IMR-90 (cell line): ENCODE results near the gene PABPN1. TPM values are rescaled to one million over a fixed set of nuclear protein-coding genes. Genes with fewer than 3 reads are reported as not detected.
"Not testable (repeated sequence)": the region's sequence is repeated elsewhere in the genome, so short reads cannot be mapped to it uniquely, and the experiment has no call there.

Experiments used
- ATAC-seq: fragments of 200-7000 bp; cut with Tn5 transposase; 2 replicates; pipeline ENCODE4 v1.9.1; 2020; ENCODE audit warnings: low read depth, mild to moderate bottlenecking, moderate library complexity
- BruUV-seq: library from RNA; stranded (reverse); fragments of 400-500 nt; replicated peaks from 2 replicates; lab custom pipeline; 2021; lab: Mats Ljungman, UMichigan
- CTCF ChIA-PET: fragments of 300-600 bp; formaldehyde crosslinking; extraction: SDS; loops from one replicate; lab custom pipeline; 2021; ENCODE audit warnings: antibody characterized with exemption; lab: Yijun Ruan, JAX
- POLR2A ChIA-PET: fragments of 300-600 bp; sonication (Branson Sonifier 250); formaldehyde crosslinking; loops from one replicate; lab custom pipeline; 2022; ENCODE audit warnings: antibody characterized with exemption; ENCODE audit not compliant: unreplicated experiment; lab: Charles Lee
- DNase-seq: peaks from one replicate; pipeline ENCODE4 v3.0.0; 2013
- H2AFZ ChIP-seq: replicated peaks from 2 replicates; pipeline ENCODE3; 2013; ENCODE audit warnings: low read length, mild to moderate bottlenecking; ENCODE audit not compliant: poor library complexity
- H2AK5ac ChIP-seq: 2 replicates; pipeline ENCODE4 v1.6.1; 2013; ENCODE audit warnings: low read depth, low read length, inconsistent platforms
- H2AK9ac ChIP-seq: replicated peaks from 2 replicates; pipeline ENCODE3; 2013; ENCODE audit warnings: mild to moderate bottlenecking, low read depth, low read length, moderate library complexity; ENCODE audit not compliant: poor library complexity
- H2BK120ac ChIP-seq: 2 replicates; pipeline ENCODE4 v1.6.1; 2013; ENCODE audit warnings: low read depth, low read length, inconsistent platforms
- H2BK15ac ChIP-seq: 3 replicates; pipeline ENCODE4 v1.6.1; 2013; ENCODE audit warnings: low read depth, low read length, inconsistent platforms
- H2BK20ac ChIP-seq: 2 replicates; pipeline ENCODE4 v1.6.1; 2013; ENCODE audit warnings: low read depth, mild to moderate bottlenecking, inconsistent platforms, low read length, moderate library complexity
- H2BK5ac ChIP-seq: 2 replicates; pipeline ENCODE4 v1.6.1; 2013; ENCODE audit warnings: mild to moderate bottlenecking, low read depth, low read length, inconsistent platforms; ENCODE audit not compliant: poor library complexity, severe bottlenecking
- H3K14ac ChIP-seq: replicated peaks from 2 replicates; pipeline ENCODE4 v1.6.1; 2013; ENCODE audit warnings: low read depth, low read length, inconsistent platforms
- H3K18ac ChIP-seq: 2 replicates; pipeline ENCODE4 v1.6.1; 2013; ENCODE audit warnings: low read depth, low read length, control low read depth
- H3K23ac ChIP-seq: 2 replicates; pipeline ENCODE4 v1.6.1; 2013; ENCODE audit warnings: low read depth, low read length, inconsistent platforms
- H3K27ac ChIP-seq: 2 replicates; pipeline ENCODE4 v1.5.1; 2013; ENCODE audit warnings: mild to moderate bottlenecking, control low read depth, low read length; ENCODE audit not compliant: insufficient read depth
- H3K27me3 ChIP-seq: 2 replicates; pipeline ENCODE4 v1.6.1; 2013; ENCODE audit warnings: low read length; ENCODE audit not compliant: control insufficient read depth, insufficient read depth
- H3K36me3 ChIP-seq: 2 replicates; pipeline ENCODE4 v1.6.1; 2013; ENCODE audit warnings: low read length, mixed read lengths; ENCODE audit not compliant: control insufficient read depth, insufficient read depth
- H3K4ac ChIP-seq: 2 replicates; pipeline ENCODE4 v1.6.1; 2013; ENCODE audit warnings: low read depth, low read length, inconsistent platforms
- H3K4me1 ChIP-seq: 2 replicates; pipeline ENCODE4 v1.6.1; 2013; ENCODE audit warnings: low read length, mixed read lengths; ENCODE audit not compliant: control insufficient read depth, insufficient read depth
- H3K4me2 ChIP-seq: 2 replicates; pipeline ENCODE4 v1.6.1; 2013; ENCODE audit warnings: low read depth, mild to moderate bottlenecking, control low read depth, low read length, moderate library complexity
- H3K4me3 ChIP-seq: 2 replicates; pipeline ENCODE4 v1.5.1; 2013; ENCODE audit warnings: low read depth, mild to moderate bottlenecking, control low read depth, low read length, moderate library complexity; ENCODE audit not compliant: insufficient read depth
- H3K56ac ChIP-seq: 2 replicates; pipeline ENCODE4 v1.6.1; 2013; ENCODE audit warnings: low read length, inconsistent platforms; ENCODE audit not compliant: insufficient read depth; ENCODE audit errors: extremely low read depth
- H3K79me1 ChIP-seq, 2 experiments: 2 replicates each; pipeline ENCODE4 v1.6.1; 2013; ENCODE audit warnings: low read length in 2 of 2, inconsistent platforms in 1 of 2, low read depth in 1 of 2
- H3K9ac ChIP-seq: 2 replicates; pipeline ENCODE4 v1.6.1; 2013; ENCODE audit warnings: low read depth, low read length, control low read depth
- H3K9me1 ChIP-seq: 2 replicates; pipeline ENCODE4 v1.6.1; 2013; ENCODE audit warnings: low read length, inconsistent platforms; ENCODE audit not compliant: insufficient read depth
- H3K9me3 ChIP-seq: 2 replicates; pipeline ENCODE4 v1.6.1; 2013; ENCODE audit warnings: low read length; ENCODE audit not compliant: control insufficient read depth, insufficient read depth
- H4K20me1 ChIP-seq: 2 replicates; pipeline ENCODE4 v1.6.1; 2013; ENCODE audit warnings: low read length, inconsistent platforms; ENCODE audit not compliant: insufficient read depth
- H4K5ac ChIP-seq: 2 replicates; pipeline ENCODE4 v1.6.1; 2013; ENCODE audit warnings: mild to moderate bottlenecking, low read depth, low read length, control low read depth
- H4K8ac ChIP-seq, 2 experiments: 2 replicates each; pipeline ENCODE4 v1.6.1; 2013; ENCODE audit warnings: low read depth in 2 of 2, low read length in 2 of 2, control low read depth in 1 of 2, inconsistent platforms in 1 of 2
- H4K91ac ChIP-seq: 2 replicates; pipeline ENCODE4 v1.6.1; 2013; ENCODE audit warnings: low read depth, low read length, inconsistent platforms; ENCODE audit not compliant: insufficient read depth
- CEBPB ChIP-seq: IDR thresholded peaks from 2 replicates; pipeline ENCODE4 v1.6.1; 2012; ENCODE audit warnings: low read depth, low read length, improper control_type of control experiment
- FOS ChIP-seq: fragments of 150-350 bp; IDR thresholded peaks from 2 replicates; pipeline ENCODE4 v1.6.1; 2016; ENCODE audit warnings: low read depth, low read length
- MXI1 ChIP-seq: IDR thresholded peaks from 2 replicates; pipeline ENCODE4 v1.6.1; 2012; ENCODE audit warnings: low read depth, mild to moderate bottlenecking, low read length, moderate library complexity, borderline replicate concordance
- RFX5 ChIP-seq: IDR thresholded peaks from 2 replicates; pipeline ENCODE4 v1.8.0; 2012; ENCODE audit warnings: low read depth, mild to moderate bottlenecking, low read length, moderate library complexity
- SMC3 ChIP-seq: fragments of 150-350 bp; IDR thresholded peaks from 2 replicates; pipeline ENCODE4 v1.6.1; 2016; ENCODE audit warnings: low read depth, mild to moderate bottlenecking, antibody characterized with exemption, low read length, moderate library complexity
- WGBS, 2 experiments: methylation state at CpG; one replicate each; pipeline versions ENCODE4 v1.1.5 to v1.1.7; 2013; ENCODE audit warnings: missing lambda C conversion rate in 2 of 2; ENCODE audit not compliant: insufficient read length in 1 of 2; ENCODE audit errors: extremely low coverage in 2 of 2; 5-methylcytosine and 5-hydroxymethylcytosine counted together
- dilution Hi-C: fragments of 300-500 bp; cut with HindIII; formaldehyde crosslinking; loops from one replicate; pipeline ENCODE4 v1.14.3; 2018; ENCODE audit warnings: low sequenced_read_pairs; ENCODE audit not compliant: unreplicated experiment
- in situ Hi-C: fragments of 300-500 bp; cut with MboI; formaldehyde crosslinking; loops from 3 replicates; pipeline ENCODE4 v1.14.3; 2019; ENCODE audit warnings: low sequenced_read_pairs, inconsistent platforms, mixed read lengths
- intact Hi-C: fragments of 100-400 bp; cut with micrococcal nuclease; formaldehyde crosslinking; loops from 2 replicates; pipeline ENCODE4 v1.10.0; 2022
- polyA plus RNA-seq, 3 experiments: library from polyadenylated mRNA; depleted of rRNA; stranded (reverse); fragments of >200 nt; gene quantifications; 2 replicates each; pipeline ENCODE4 v1.2.3, GENCODE V29; 2012; ENCODE audit warnings: low replicate concordance in 1 of 3
- total RNA-seq: library from RNA; depleted of rRNA; stranded (reverse); fragments of >200 nt; gene quantifications from 2 replicates; pipeline ENCODE4 v1.2.3, GENCODE V29; 2012

PABPN1 gene
- total and polyA plus RNA-seq, 2 of the 4 experiments (the other 2 are of a cell fraction): 104 to 211 TPM

GRCh38 chr14:23324993-23325392 lies 3.7 kb downstream of the PABPN1 start:
- H3K4me2 ChIP-seq: no peak overlapping the region
- H3K9me3 ChIP-seq: no peaks in the 10 kb centered on the region
- no peak overlapping the region for H2AK5ac ChIP-seq
- ATAC-seq (no peak), DNase-seq (no peak)
- no peak overlapping the region for H3K27ac ChIP-seq
- peaks cover 16% of the 10 kb centered on the region; the same call in 1 of the 2 replicates for H4K20me1 ChIP-seq
- no peak overlapping the region for H2BK5ac ChIP-seq
- TF ChIP-seq RFX5 (no peak), CEBPB (no peak), FOS (no peak), MXI1 (no peak), SMC3 (no peak)
- 100% methylated on average over 1 of the region's 7 CpGs; no CpG with 5 or more reads in 1 of the 2 experiments for WGBS, 2 experiments
- no peak overlapping the region for H2AK9ac ChIP-seq
- H3K4me3 ChIP-seq: no peak overlapping the region
- no peaks in the 10 kb centered on the region for H3K27me3 ChIP-seq
- ChIA-PET POLR2A (no interaction called here), CTCF (interaction anchor here (0.9 kb wide), 1 partner anchor 139 kb away, joined by 6 read pairs; no protein-coding TSS in a partner anchor)
- no peak overlapping the region for H3K18ac ChIP-seq
- intact Hi-C loops (no loop called here), dilution Hi-C loops (no loop called here), in situ Hi-C loops (loop anchor here (10.0 to 25.0 kb wide), 5 partner anchors 50 to 1112 kb away; partner anchors contain the start of genes CBLN3, CMTM5, EMC9 and FITM1)
- no TSS peak for BruUV-seq
- no peak overlapping the region for H3K23ac ChIP-seq
- H4K91ac ChIP-seq: no peak overlapping the region
- peaks cover 6% of the 10 kb centered on the region; the same call in 1 of the 2 replicates for H3K4me1 ChIP-seq
- H3K14ac ChIP-seq: no peak overlapping the region
- H4K5ac ChIP-seq: no peak overlapping the region
- H4K8ac ChIP-seq: no peak overlapping the region
- H2AFZ ChIP-seq: no peak overlapping the region
- H3K9ac ChIP-seq: no peak overlapping the region
- H3K56ac ChIP-seq: no peak overlapping the region
- H3K9me1 ChIP-seq: no peaks in the 10 kb centered on the region
- H3K79me1 ChIP-seq: peaks cover 18 to 36% of the 10 kb centered on the region in 2 experiments
- peaks cover 25% of the 10 kb centered on the region for H3K36me3 ChIP-seq
- H2BK15ac ChIP-seq: no peak overlapping the region
- no peak overlapping the region for H3K4ac ChIP-seq
- H2BK20ac ChIP-seq: no peak overlapping the region
- no peak overlapping the region for H2BK120ac ChIP-seq

DNA sequence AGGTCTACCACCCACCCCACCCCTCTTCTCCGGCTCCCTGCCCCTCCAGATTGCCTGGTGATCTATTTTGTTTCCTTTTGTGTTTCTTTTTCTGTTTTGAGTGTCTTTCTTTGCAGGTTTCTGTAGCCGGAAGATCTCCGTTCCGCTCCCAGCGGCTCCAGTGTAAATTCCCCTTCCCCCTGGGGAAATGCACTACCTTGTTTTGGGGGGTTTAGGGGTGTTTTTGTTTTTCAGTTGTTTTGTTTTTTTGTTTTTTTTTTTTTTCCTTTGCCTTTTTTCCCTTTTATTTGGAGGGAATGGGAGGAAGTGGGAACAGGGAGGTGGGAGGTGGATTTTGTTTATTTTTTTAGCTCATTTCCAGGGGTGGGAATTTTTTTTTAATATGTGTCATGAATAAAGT lies 4.5 kb downstream of the PABPN1 start:
- H2AK9ac ChIP-seq, H2BK120ac ChIP-seq, H3K9me3 ChIP-seq, H4K5ac ChIP-seq, dilution Hi-C loops, H2BK20ac ChIP-seq, H4K91ac ChIP-seq, H3K27me3 ChIP-seq, H2AK5ac ChIP-seq, H3K4me2 ChIP-seq, H3K56ac ChIP-seq, H3K9me1 ChIP-seq, intact Hi-C loops, H4K8ac ChIP-seq, H3K4me3 ChIP-seq, H3K27ac ChIP-seq, H3K9ac ChIP-seq, H3K4me1 ChIP-seq, ATAC-seq, BruUV-seq, DNase-seq, H2BK15ac ChIP-seq, H3K18ac ChIP-seq, H2BK5ac ChIP-seq, H3K4ac ChIP-seq, H3K23ac ChIP-seq, H2AFZ ChIP-seq, H3K14ac ChIP-seq: not testable (repeated sequence)
- in situ Hi-C loops: loop anchor here (10.0 kb wide), 2 partner anchors 49 to 229 kb away; partner anchors contain the start of genes CMTM5, IL25, THTPA and ZFHX2
- H3K79me1 ChIP-seq: peaks cover 18 to 30% of the 10 kb centered on the region in 2 experiments
- POLR2A ChIA-PET: interaction anchor here (0.6 kb wide), 2 partner anchors 21 to 106 kb away, joined by 3 to 4 read pairs; no protein-coding TSS in a partner anchor
- H3K36me3 ChIP-seq: peaks cover 19% of the 10 kb centered on the region
- CTCF ChIA-PET: interaction anchor here (0.6 to 2.4 kb wide), 2 partner anchors 54 to 84 kb away, joined by 3 to 12 read pairs; no protein-coding TSS in a partner anchor
- WGBS, 2 experiments: no CpG with 5 or more reads among the region's 5 CpGs
- H4K20me1 ChIP-seq: peaks cover 16% of the 10 kb centered on the region; the same call in 1 of the 2 replicates
